Upper lobe of right lung (tissue), 1 donor: ENCODE measurements around the gene MAPK14. TPM values are rescaled to one million over a fixed set of nuclear protein-coding genes. Genes with fewer than 3 reads are reported as not detected.
A peak's percentile ranks its signal among the peaks of the same experiment; 100 is the strongest.

Source experiments
- ATAC-seq: fragments of 200-7000 bp; cut with Tn5 transposase; one replicate; pipeline ENCODE4 v1.9.1; 2020; ENCODE audit warnings: mild to moderate bottlenecking, moderate library complexity
- DNase-seq: peaks from one replicate; pipeline ENCODE4 v3.0.0-alpha.2; 2020
- H3K27ac ChIP-seq: fragments of 200-600 bp; one replicate; pipeline ENCODE4 v1.8.0; 2022
- H3K27me3 ChIP-seq: fragments of 200-600 bp; one replicate; pipeline ENCODE4 v1.8.0; 2022; ENCODE audit warnings: mild to moderate bottlenecking
- H3K36me3 ChIP-seq: fragments of 200-600 bp; one replicate; pipeline ENCODE4 v1.8.0; 2022
- H3K4me1 ChIP-seq: fragments of 200-600 bp; one replicate; pipeline ENCODE4 v1.8.0; 2022
- H3K4me3 ChIP-seq: fragments of 200-600 bp; one replicate; pipeline ENCODE4 v1.8.0; 2022; ENCODE audit warnings: mild to moderate bottlenecking
- H3K9me3 ChIP-seq: fragments of 200-600 bp; one replicate; pipeline ENCODE4 v1.8.0; 2022
- CTCF ChIP-seq: fragments of 200-600 bp; IDR thresholded peaks from one replicate; pipeline ENCODE4 v1.8.0; 2022; ENCODE audit warnings: antibody characterized with exemption
- intact Hi-C: fragments of 100-400 bp; cut with DNase I; formaldehyde crosslinking; loops from one replicate; pipeline ENCODE4 v1.11.0; 2022
- total RNA-seq: library from RNA; stranded (reverse); fragmentation: NEBNext Ultra II Directional; extraction: Animal tissue kit (Norgen Biotek cat#: 25700); gene quantifications from one replicate; pipeline ENCODE4 v1.2.1, GENCODE V29; 2021
- donor health status: DM: no; HTN: yes; CAD: no; lungs with severe emphysema.

MAPK14 gene
- total RNA-seq, 1 donor from 2014 or later, result 60.6 TPM

- TF ChIP-seq CTCF, result no peak
- no peak for DNase-seq
- no peaks in the 10 kb centered on the region for H3K9me3 ChIP-seq
- no peak for ATAC-seq
- no peak overlapping the region for H3K4me3 ChIP-seq
- no peak overlapping the region for H3K27ac ChIP-seq
- H3K27me3 ChIP-seq, result no peaks in the 10 kb centered on the region
- peaks cover 21% of the 10 kb centered on the region for H3K4me1 ChIP-seq
- peaks cover 9% of the 10 kb centered on the region for H3K36me3 ChIP-seq
- intact Hi-C loops, result no loop called here
Observed at GRCh38 chr6:36116943-36117342, 89.3 kb downstream of the MAPK14 start.

GRCh38 chr6:36117658-36118549 lies 90.3 kb downstream of the MAPK14 start:
- Histone ChIP-seq H3K27me3 (no peaks in the 10 kb centered on the region), H3K4me3 (no peak overlapping the region), H3K9me3 (no peaks in the 10 kb centered on the region), H3K36me3 (peaks cover 4% of the 10 kb centered on the region), H3K4me1 (peaks cover 21% of the 10 kb centered on the region), H3K27ac (no peak overlapping the region)
- no peak for DNase-seq
- intact Hi-C loops, result no loop called here
- no peak for ATAC-seq
- no peak for TF ChIP-seq CTCF

GRCh38 chr6:36118550-36119107 lies 91.0 kb downstream of the MAPK14 start:
- Histone ChIP-seq H3K27ac (no peak overlapping the region), H3K27me3 (no peaks in the 10 kb centered on the region), H3K36me3 (peaks cover 4% of the 10 kb centered on the region), H3K4me3 (no peak overlapping the region), H3K9me3 (no peaks in the 10 kb centered on the region), H3K4me1 (peaks cover 23% of the 10 kb centered on the region)
- peak; percentile 81 for ATAC-seq
- no peak for DNase-seq
- intact Hi-C loops, result no loop called here
- TF ChIP-seq CTCF, result no peak

- ATAC-seq (no peak), DNase-seq (no peak)
- Histone ChIP-seq H3K4me3 (no peak overlapping the region), H3K9me3 (no peaks in the 10 kb centered on the region), H3K27ac (no peak overlapping the region), H3K27me3 (no peaks in the 10 kb centered on the region), H3K4me1 (peaks cover 25% of the 10 kb centered on the region), H3K36me3 (no peaks in the 10 kb centered on the region)
- intact Hi-C loops, result no loop called here
- no peak for TF ChIP-seq CTCF
Observed at GRCh38 chr6:36119209-36119608, 91.6 kb downstream of the MAPK14 start.

- Histone ChIP-seq H3K9me3 (no peaks in the 10 kb centered on the region), H3K36me3 (no peaks in the 10 kb centered on the region), H3K4me1 (peaks cover 31% of the 10 kb centered on the region), H3K27ac (no peak overlapping the region), H3K27me3 (no peaks in the 10 kb centered on the region), H3K4me3 (no peak overlapping the region)
- ATAC-seq (no peak), DNase-seq (no peak)
- TF ChIP-seq CTCF, result no peak
- intact Hi-C loops, result no loop called here
Observed at GRCh38 chr6:36120018-36120417, 92.4 kb downstream of the MAPK14 start.
